A549 treated with dexamethasone at 1 μM for 4 hours (cell line): ENCODE data around the gene ZNF30. TPM values are rescaled to one million over a fixed set of nuclear protein-coding genes. Genes with fewer than 3 reads are reported as not detected.

Experiments used
- total RNA-seq: library from RNA; stranded (reverse); fragments of 200-300 nt; extraction: Qiagen RNA extraction; gene quantifications from 5 replicates; pipeline ENCODE4 v1.2.3, GENCODE V29; 2022

ZNF30 gene
- total RNA-seq, result 5.1 to 6.4 TPM (median 5.5 TPM) in 5 replicates

GRCh38 chr19:34926685-34927375, at the start of gene ZNF30:
Gene ZNF30 (plus strand): TSS chr19:34926903. CDS start chr19:34929948, 3,045 bp downstream.

DNA sequence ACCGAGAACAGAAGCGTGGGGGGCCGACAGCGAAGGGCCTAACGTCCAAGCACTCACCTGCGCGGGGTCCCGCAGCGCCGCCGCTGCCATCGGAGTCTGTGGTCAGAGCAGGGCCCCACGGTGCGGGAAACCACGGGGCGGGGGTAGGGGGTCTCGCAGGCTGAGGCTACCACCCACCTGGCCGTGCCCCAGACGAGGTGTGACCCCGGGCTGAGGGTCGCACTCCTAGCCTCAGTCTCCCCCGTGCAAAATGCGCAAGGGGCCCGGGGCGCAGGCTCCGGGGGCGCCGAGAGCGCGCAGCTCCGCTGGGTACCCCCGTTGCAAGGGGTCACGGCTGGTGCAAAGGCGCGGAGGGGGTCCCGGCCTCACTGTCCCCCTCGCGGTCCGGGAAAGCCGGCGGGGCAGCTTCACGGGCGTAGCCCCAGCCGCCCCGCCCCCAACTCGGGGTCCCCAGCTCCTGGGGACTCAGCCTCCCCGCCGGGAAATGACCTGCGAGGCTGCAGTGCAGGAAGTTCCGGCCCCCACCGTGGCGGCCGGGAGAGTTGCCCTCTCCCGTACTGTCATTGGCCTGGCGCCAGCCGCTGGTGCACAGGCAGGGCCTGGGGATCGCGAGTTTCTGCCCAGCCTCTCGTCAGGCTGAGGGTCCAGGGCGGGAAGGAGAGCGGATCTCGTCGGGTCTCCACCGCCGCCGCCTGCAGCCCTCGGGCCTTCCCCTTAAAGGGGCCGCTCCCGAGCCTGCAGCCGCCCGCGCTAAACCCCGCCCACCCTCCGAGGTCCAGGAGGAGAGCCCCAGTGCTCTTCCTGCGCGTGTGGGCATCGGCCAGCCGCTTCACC, 37.1 kb downstream of the ZNF30 start, which contains the start of gene ZNF792:
Gene ZNF792 (minus strand): TSS at position 657 of the 834 bp plus-strand sequence. CDS start 567 bp downstream, at position 90.

Other genes with a start within 250 kb of the ZNF30 start
- 0.28 TPM in 1 of 5 replicates, not detected in the others for gene SCGB2B2, start 249.7 kb upstream of the ZNF30 start, total RNA-seq
- 14.6 to 17.7 TPM (median 15.6 TPM) in 5 replicates for gene ZNF302, start 249.2 kb upstream of the ZNF30 start, total RNA-seq
- gene ZNF181, start 192.7 kb upstream of the ZNF30 start, total RNA-seq, result 8.0 to 11.8 TPM (median 10.7 TPM) in 5 replicates
- gene ZNF599, start 153.7 kb upstream of the ZNF30 start, total RNA-seq, result 2.0 to 2.6 TPM (median 2.2 TPM) in 5 replicates
- gene ZNF792, start 37.3 kb downstream of the ZNF30 start, total RNA-seq, result 1.3 to 1.9 TPM (median 1.7 TPM) in 5 replicates
- 106 to 154 TPM (median 148 TPM) in 5 replicates for gene GRAMD1A, start 73.4 kb downstream of the ZNF30 start, total RNA-seq
- 13.7 to 19.8 TPM (median 19.1 TPM) in 5 replicates for gene SCN1B, start 103.6 kb downstream of the ZNF30 start, total RNA-seq
- gene HPN, start 114.8 kb downstream of the ZNF30 start, total RNA-seq, result 0.03 to 0.21 TPM (median 0.09 TPM) in 5 replicates
- gene FXYD3, start 188.9 kb downstream of the ZNF30 start, total RNA-seq, result 0.33 to 0.67 TPM (median 0.42 TPM) in 5 replicates
- gene LGI4, start 208.2 kb downstream of the ZNF30 start, total RNA-seq, result 0.15 to 0.45 TPM (median 0.22 TPM) in 5 replicates
- 0.22 to 0.33 TPM in 2 of 5 replicates, not detected in the others for gene FXYD1, start 211.9 kb downstream of the ZNF30 start, total RNA-seq
- 0.14 to 0.19 TPM (median 0.17 TPM) in 3 of 5 replicates, not detected in the others for gene FXYD7, start 216.4 kb downstream of the ZNF30 start, total RNA-seq
- 171 to 243 TPM (median 234 TPM) in 5 replicates for gene FXYD5, start 227.8 kb downstream of the ZNF30 start, total RNA-seq